Hepatocyte (in vitro differentiated cells): ENCODE measurements around the gene CPLX4. TPM values are rescaled to one million over a fixed set of nuclear protein-coding genes. Genes with fewer than 3 reads are reported as not detected.
A peak's percentile ranks its signal among the peaks of the same experiment; 100 is the strongest.

ENCODE experiments used
- DNase-seq: peaks from one replicate; pipeline ENCODE4 v3.0.0-alpha.2; 2016; ENCODE audit warnings: low spot score
- H2AFZ ChIP-seq: fragments of 200-600 bp; sonication (generic); 2 replicates; pipeline ENCODE4 v1.6.0; 2016; ENCODE audit warnings: antibody characterized with exemption, mild to moderate bottlenecking
- H3K27ac ChIP-seq: fragments of 200-600 bp; sonication (generic); 2 replicates; pipeline ENCODE4 v1.5.1; 2016; ENCODE audit warnings: mild to moderate bottlenecking
- H3K27me3 ChIP-seq: fragments of 200-600 bp; sonication (generic); 2 replicates; pipeline ENCODE4 v1.6.1; 2016
- H3K36me3 ChIP-seq: fragments of 200-600 bp; sonication (generic); replicated peaks from 2 replicates; pipeline ENCODE4 v1.5.1; 2016; ENCODE audit warnings: low read depth; ENCODE audit not compliant: insufficient read depth
- H3K4me1 ChIP-seq: fragments of 200-600 bp; sonication (generic); 2 replicates; pipeline ENCODE4 v1.5.1; 2016; ENCODE audit warnings: mild to moderate bottlenecking, moderate library complexity; ENCODE audit not compliant: insufficient read depth
- H3K4me2 ChIP-seq: fragments of 200-600 bp; sonication (generic); 2 replicates; pipeline ENCODE4 v1.6.0; 2016
- H3K4me3 ChIP-seq: fragments of 200-600 bp; sonication (generic); 2 replicates; pipeline ENCODE4 v1.5.1; 2016; ENCODE audit warnings: mild to moderate bottlenecking
- H3K79me2 ChIP-seq: fragments of 200-600 bp; sonication (generic); 2 replicates; pipeline ENCODE4 v1.6.0; 2017; ENCODE audit warnings: mild to moderate bottlenecking
- H3K9me2 ChIP-seq: fragments of 200-600 bp; sonication (generic); replicated peaks from 2 replicates; pipeline ENCODE4 v1.6.0; 2017; ENCODE audit warnings: mild to moderate bottlenecking; ENCODE audit not compliant: insufficient read depth
- H3K9me3 ChIP-seq: fragments of 200-600 bp; sonication (generic); 2 replicates; pipeline ENCODE4 v1.5.1; 2016; ENCODE audit warnings: low read depth, mild to moderate bottlenecking
- H4K20me1 ChIP-seq: fragments of 200-600 bp; sonication (generic); 2 replicates; pipeline ENCODE4 v1.6.0; 2016; ENCODE audit warnings: mild to moderate bottlenecking; ENCODE audit not compliant: insufficient read depth, poor library complexity, severe bottlenecking
- EZH2 ChIP-seq: fragments of 200-600 bp; sonication (generic); IDR thresholded peaks from 2 replicates; pipeline ENCODE4 v1.6.1; 2016; ENCODE audit warnings: antibody characterized with exemption, mild to moderate bottlenecking, borderline replicate concordance
- EZH2phosphoT487 ChIP-seq: fragments of 200-600 bp; sonication (generic); IDR thresholded peaks from one replicate; pipeline ENCODE4 v1.6.1; 2018; ENCODE audit warnings: antibody characterized with exemption, mild to moderate bottlenecking, low read depth, moderate library complexity; ENCODE audit not compliant: unreplicated experiment, severe bottlenecking
- WGBS: methylation state at CpG from one replicate; pipeline ENCODE4 v1.1.6; 2016; ENCODE audit warnings: low lambda C conversion rate; ENCODE audit errors: missing lambda C conversion rate; 5-methylcytosine and 5-hydroxymethylcytosine counted together
- polyA plus RNA-seq: library from polyadenylated mRNA; unstranded; fragments of >200 nt; fragmentation: Nextera tagmentation; extraction: Ambion mirVana; gene quantifications from 2 replicates; pipeline ENCODE4 v1.2.1, GENCODE V29; 2016
- total RNA-seq: library from RNA; depleted of rRNA; stranded (reverse); fragments of >200 nt; gene quantifications from 2 replicates; pipeline ENCODE4 v1.2.3, GENCODE V29; 2014
- TF ChIP-seq, protein P1 (sequence below): fragments of 200-600 bp; sonication (generic); IDR thresholded peaks from 2 replicates; pipeline ENCODE4 v1.5.1; 2016; ENCODE audit warnings: antibody characterized with exemption, mild to moderate bottlenecking; ENCODE audit not compliant: poor library complexity

CPLX4 gene
- total and polyA plus RNA-seq, 2 experiments from 2014 or later: not detected

DNA sequence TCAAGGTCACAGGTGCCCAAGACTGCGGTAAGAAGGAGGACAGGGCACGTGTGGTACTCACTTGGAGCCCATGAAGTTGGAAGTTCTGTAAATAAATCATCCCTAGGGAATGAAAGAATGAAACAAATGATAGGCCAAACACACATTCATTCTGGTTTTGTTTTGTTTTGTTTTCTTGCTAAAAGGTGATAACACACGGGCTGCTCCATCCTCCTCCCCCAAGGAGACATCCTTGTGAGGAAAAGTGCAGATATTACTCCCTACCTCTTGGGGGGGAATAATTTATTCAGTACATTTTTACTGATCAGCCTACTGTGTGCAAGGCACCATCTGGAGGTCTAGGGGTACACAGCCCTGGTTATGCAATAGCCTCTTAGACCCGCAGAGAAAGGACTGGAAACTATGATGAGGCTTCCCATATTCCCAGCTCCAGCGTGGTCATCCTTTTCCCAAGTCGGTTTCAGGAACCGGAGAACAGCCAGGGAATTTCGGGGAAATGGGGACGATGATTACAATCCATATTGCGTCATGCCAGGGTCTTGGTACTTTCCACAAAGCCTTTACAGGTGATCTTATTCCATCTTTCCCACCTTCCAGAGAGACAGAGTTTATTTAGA is 51.5 kb downstream of the CPLX4 start:
- H3K27ac ChIP-seq: no peak overlapping the region
- no peak for DNase-seq
- no peak overlapping the region for H3K4me3 ChIP-seq
- WGBS: 19% methylated on average over 10 of the region's 10 CpGs
- peaks cover 93% of the 10 kb centered on the region for H3K27me3 ChIP-seq
- peak overlapping the region; percentile 86 for H3K4me2 ChIP-seq
- no peaks in the 10 kb centered on the region for H3K9me3 ChIP-seq
- peaks cover 8% of the 10 kb centered on the region for H3K4me1 ChIP-seq
- H2AFZ ChIP-seq: no peak overlapping the region
- H3K79me2 ChIP-seq: no peaks in the 10 kb centered on the region
- H4K20me1 ChIP-seq: no peaks in the 10 kb centered on the region
- TF ChIP-seq EZH2 (no peak), EZH2phosphoT487 (no peak)
- TF ChIP-seq, protein P1, sequence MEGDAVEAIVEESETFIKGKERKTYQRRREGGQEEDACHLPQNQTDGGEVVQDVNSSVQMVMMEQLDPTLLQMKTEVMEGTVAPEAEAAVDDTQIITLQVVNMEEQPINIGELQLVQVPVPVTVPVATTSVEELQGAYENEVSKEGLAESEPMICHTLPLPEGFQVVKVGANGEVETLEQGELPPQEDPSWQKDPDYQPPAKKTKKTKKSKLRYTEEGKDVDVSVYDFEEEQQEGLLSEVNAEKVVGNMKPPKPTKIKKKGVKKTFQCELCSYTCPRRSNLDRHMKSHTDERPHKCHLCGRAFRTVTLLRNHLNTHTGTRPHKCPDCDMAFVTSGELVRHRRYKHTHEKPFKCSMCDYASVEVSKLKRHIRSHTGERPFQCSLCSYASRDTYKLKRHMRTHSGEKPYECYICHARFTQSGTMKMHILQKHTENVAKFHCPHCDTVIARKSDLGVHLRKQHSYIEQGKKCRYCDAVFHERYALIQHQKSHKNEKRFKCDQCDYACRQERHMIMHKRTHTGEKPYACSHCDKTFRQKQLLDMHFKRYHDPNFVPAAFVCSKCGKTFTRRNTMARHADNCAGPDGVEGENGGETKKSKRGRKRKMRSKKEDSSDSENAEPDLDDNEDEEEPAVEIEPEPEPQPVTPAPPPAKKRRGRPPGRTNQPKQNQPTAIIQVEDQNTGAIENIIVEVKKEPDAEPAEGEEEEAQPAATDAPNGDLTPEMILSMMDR: no peak
- no peaks in the 10 kb centered on the region for H3K36me3 ChIP-seq
- H3K9me2 ChIP-seq: no peaks in the 10 kb centered on the region

DNA sequence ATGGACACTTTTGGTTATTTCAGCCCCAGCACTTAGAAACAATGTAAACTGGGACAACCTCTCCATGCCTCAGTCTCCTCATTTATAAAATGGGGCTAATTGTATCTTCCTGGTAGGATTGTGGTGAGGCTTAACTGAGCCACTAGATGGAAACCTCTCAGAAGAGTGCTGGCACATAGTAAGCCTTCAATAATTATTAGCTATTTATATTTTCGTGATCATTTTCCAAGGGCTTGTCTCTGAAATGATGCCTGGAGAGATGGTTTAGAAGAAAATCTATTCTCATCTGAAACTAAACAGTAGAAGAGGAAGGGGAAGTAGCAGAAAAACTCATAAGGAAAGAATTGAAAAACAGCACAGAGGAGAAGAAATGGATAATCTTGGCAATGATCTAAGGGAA is 52.0 kb downstream of the CPLX4 start:
- no peak overlapping the region for H3K27ac ChIP-seq
- no peaks in the 10 kb centered on the region for H4K20me1 ChIP-seq
- peaks cover 88% of the 10 kb centered on the region for H3K27me3 ChIP-seq
- H3K4me3 ChIP-seq: no peak overlapping the region
- no peaks in the 10 kb centered on the region for H3K9me2 ChIP-seq
- TF ChIP-seq EZH2phosphoT487 (peak; percentile 83), EZH2 (no peak)
- TF ChIP-seq, protein P1: no peak
- WGBS: 76% methylated on average over 1 of the region's 1 CpG
- no peak for DNase-seq
- H3K79me2 ChIP-seq: no peaks in the 10 kb centered on the region
- no peak overlapping the region for H3K4me2 ChIP-seq
- H3K4me1 ChIP-seq: peaks cover 8% of the 10 kb centered on the region
- no peaks in the 10 kb centered on the region for H3K36me3 ChIP-seq
- H3K9me3 ChIP-seq: no peaks in the 10 kb centered on the region
- no peak overlapping the region for H2AFZ ChIP-seq

DNA sequence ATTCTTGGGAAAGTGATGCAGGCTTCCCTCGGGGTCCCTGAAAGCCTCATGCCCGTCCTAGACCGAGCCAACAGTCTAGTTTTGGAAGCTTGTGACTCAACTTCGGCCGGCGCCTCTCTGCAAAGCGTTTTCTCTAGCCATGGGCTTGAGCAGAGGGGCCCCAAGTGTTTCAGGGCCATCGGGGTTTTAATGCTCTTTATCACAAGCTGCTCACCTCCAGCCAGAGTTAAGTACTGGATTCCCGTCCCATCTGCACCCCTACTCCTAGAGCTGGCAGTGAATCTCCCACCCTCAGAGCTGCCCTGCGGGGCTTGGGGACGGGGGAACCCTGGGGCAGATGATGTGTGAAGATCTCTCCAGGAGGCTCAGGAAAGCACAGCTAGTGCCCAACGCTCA is 52.5 kb downstream of the CPLX4 start:
- no peaks in the 10 kb centered on the region for H3K79me2 ChIP-seq
- H3K4me2 ChIP-seq: peak overlapping the region; percentile 71
- no peaks in the 10 kb centered on the region for H3K36me3 ChIP-seq
- no peak overlapping the region for H2AFZ ChIP-seq
- H3K9me3 ChIP-seq: no peaks in the 10 kb centered on the region
- TF ChIP-seq EZH2 (no peak), EZH2phosphoT487 (peak; percentile 10)
- no peaks in the 10 kb centered on the region for H3K9me2 ChIP-seq
- H3K27me3 ChIP-seq: peaks cover 83% of the 10 kb centered on the region
- H3K27ac ChIP-seq: no peak overlapping the region
- 27% methylated on average over 12 of the region's 12 CpGs for WGBS
- DNase-seq: no peak
- peaks cover 8% of the 10 kb centered on the region for H3K4me1 ChIP-seq
- no peaks in the 10 kb centered on the region for H4K20me1 ChIP-seq
- H3K4me3 ChIP-seq: no peak overlapping the region

DNA sequence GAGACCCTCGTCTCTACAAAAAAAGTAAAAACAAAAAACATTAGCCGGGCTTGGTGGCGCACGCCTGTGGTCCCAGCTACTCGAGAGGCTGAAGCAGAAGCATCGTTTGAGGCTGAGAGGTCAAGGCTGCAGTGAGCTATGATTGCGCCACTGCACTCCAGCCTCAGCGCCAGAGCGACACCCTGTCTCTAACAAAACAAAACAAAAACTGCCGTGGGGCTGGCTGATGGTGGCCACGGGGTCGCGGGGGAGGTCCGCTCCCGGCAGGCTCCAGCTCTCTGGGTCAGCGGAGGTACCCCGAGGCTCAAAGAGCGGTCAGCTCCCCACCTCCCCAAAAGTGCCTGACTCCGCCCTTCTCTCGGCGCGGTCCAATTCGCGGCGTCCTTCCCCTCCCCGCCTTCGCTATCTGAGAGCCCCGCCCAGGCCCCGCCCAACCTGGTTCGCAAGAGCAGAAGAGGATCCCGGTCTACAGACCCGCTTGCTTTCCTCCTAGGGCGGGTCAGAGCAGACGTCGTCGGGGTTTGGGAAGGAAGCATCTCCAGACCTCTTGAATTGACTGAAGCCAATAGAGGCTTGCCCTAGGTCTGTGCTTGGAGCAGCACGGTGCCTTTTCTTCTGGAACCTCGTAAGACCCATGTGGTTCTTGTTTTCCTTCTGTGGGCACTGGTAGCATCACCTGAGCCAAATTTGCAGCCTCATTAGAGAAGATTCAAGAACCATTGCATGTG is 53.0 kb downstream of the CPLX4 start:
- peaks cover 8% of the 10 kb centered on the region for H3K4me1 ChIP-seq
- H3K27ac ChIP-seq: no peak overlapping the region
- no peak for DNase-seq
- H3K4me2 ChIP-seq: peak overlapping the region; percentile 71
- no peaks in the 10 kb centered on the region for H3K9me3 ChIP-seq
- H3K4me3 ChIP-seq: no peak overlapping the region
- WGBS: 4% methylated on average over 30 of the region's 38 CpGs
- H3K79me2 ChIP-seq: no peaks in the 10 kb centered on the region
- no peaks in the 10 kb centered on the region for H4K20me1 ChIP-seq
- no peaks in the 10 kb centered on the region for H3K9me2 ChIP-seq
- TF ChIP-seq EZH2 (no peak), EZH2phosphoT487 (peak; percentile 6)
- TF ChIP-seq, protein P1: no peak
- H3K27me3 ChIP-seq: peaks cover 77% of the 10 kb centered on the region
- H2AFZ ChIP-seq: no peak overlapping the region
- no peaks in the 10 kb centered on the region for H3K36me3 ChIP-seq
